Astrocyte of the cerebellum (primary cell): Measurements from ENCODE around the gene AMH.

Source experiments
- DNase-seq: peaks from one replicate; pipeline ENCODE4 v3.0.0-alpha.2; 2011; ENCODE audit warnings: low read depth
- H3K4me3 ChIP-seq: 2 replicates; pipeline ENCODE4 v1.5.1; 2011; ENCODE audit warnings: mild to moderate bottlenecking, low read depth, low read length, moderate library complexity
- CTCF ChIP-seq: IDR thresholded peaks from 2 replicates; pipeline ENCODE4 v1.5.1; 2012; ENCODE audit warnings: low read length, low read depth, moderate library complexity, mild to moderate bottlenecking; ENCODE audit errors: missing control alignments
- in situ Hi-C: cut with HindIII; loops from 2 replicates; pipeline ENCODE4 v1.10.0; 2017; ENCODE audit warnings: low sequenced_read_pairs

Gene AMH

GRCh38 chr19:2213799-2214198 is 35.3 kb upstream of the AMH start:
- in situ Hi-C loops, result loop anchor here (5.0 kb wide), 1 partner anchor 96 kb away; no protein-coding TSS in a partner anchor
- no peak overlapping the region for H3K4me3 ChIP-seq
- no peak for TF ChIP-seq CTCF
- no peak for DNase-seq

- TF ChIP-seq CTCF, result no peak
- no peak for DNase-seq
- H3K4me3 ChIP-seq, result no peak overlapping the region
- in situ Hi-C loops, result loop anchor here (5.0 kb wide), 1 partner anchor 97 kb away; no protein-coding TSS in a partner anchor
These were observed 34.9 kb upstream of the AMH start for GRCh38 chr19:2214251-2214650.

- no peak for TF ChIP-seq CTCF
- in situ Hi-C loops, result no loop called here
- DNase-seq, result no peak
- H3K4me3 ChIP-seq, result no peak overlapping the region
These were observed 33.8 kb upstream of the AMH start for GRCh38 chr19:2215281-2215751.

- DNase-seq, result no peak
These were observed 32.5 kb upstream of the AMH start for GRCh38 chr19:2216361-2217225.

GRCh38 chr19:2217591-2217990 is 31.5 kb upstream of the AMH start:
- no peak for TF ChIP-seq CTCF
- H3K4me3 ChIP-seq, result no peak overlapping the region
- no peak for DNase-seq
- in situ Hi-C loops, result no loop called here

More at GRCh38 chr19:2216361-2217225, 32.5 kb upstream of the AMH start:
- no peak for TF ChIP-seq CTCF
- in situ Hi-C loops, result no loop called here
- H3K4me3 ChIP-seq, result no peak overlapping the region

GRCh38 chr19:2219726-2220125 is 29.4 kb upstream of the AMH start:
- in situ Hi-C loops, result no loop called here
- no peak overlapping the region for H3K4me3 ChIP-seq
- no peak for TF ChIP-seq CTCF

More at GRCh38 chr19:2219726-2220125, 29.4 kb upstream of the AMH start:
- no peak for DNase-seq
